DOHH2 (cell line): ENCODE measurements around the gene STARD3NL.
"Not testable (repeated sequence)": the region's sequence is repeated elsewhere in the genome, so short reads cannot be mapped to it uniquely, and the experiment has no call there.

Source experiments
- H3F3A ChIP-seq: fragments of 200-600 bp; sonication (generic), shearing (Covaris generic); 2 replicates; pipeline ENCODE4 v1.6.0; 2016; ENCODE audit warnings: antibody characterized with exemption, mild to moderate bottlenecking; ENCODE audit not compliant: control insufficient read depth, insufficient read depth
- H3K27ac ChIP-seq: fragments of 200-600 bp; sonication (generic); 2 replicates; pipeline ENCODE4 v1.5.1; 2014; ENCODE audit warnings: low read depth, mild to moderate bottlenecking, low read length, moderate library complexity
- H3K27me3 ChIP-seq: fragments of 200-600 bp; sonication (generic); 2 replicates; pipeline ENCODE4 v1.6.1; 2014; ENCODE audit warnings: mild to moderate bottlenecking, low read length, mixed read lengths; ENCODE audit not compliant: control insufficient read depth
- H3K36me3 ChIP-seq: fragments of 200-600 bp; sonication (generic); 2 replicates; pipeline ENCODE4 v1.6.1; 2014; ENCODE audit warnings: mild to moderate bottlenecking, low read length, moderate library complexity, mixed read lengths; ENCODE audit not compliant: control insufficient read depth
- H3K4me1 ChIP-seq: fragments of 200-600 bp; sonication (generic); 2 replicates; pipeline ENCODE4 v1.6.1; 2014; ENCODE audit warnings: mild to moderate bottlenecking, low read length, mixed read lengths; ENCODE audit not compliant: control insufficient read depth
- H3K4me2 ChIP-seq: fragments of 200-600 bp; sonication (generic); 2 replicates; pipeline ENCODE4 v1.6.0; 2014; ENCODE audit warnings: mild to moderate bottlenecking, low read length, moderate library complexity
- H3K4me3 ChIP-seq: fragments of 200-600 bp; sonication (generic); 2 replicates; pipeline ENCODE4 v1.5.1; 2014; ENCODE audit warnings: mild to moderate bottlenecking, low read length, mixed read lengths
- H3K79me2 ChIP-seq: fragments of 200-600 bp; sonication (generic); 2 replicates; pipeline ENCODE4 v1.6.1; 2014; ENCODE audit warnings: mild to moderate bottlenecking, low read length, mixed read lengths; ENCODE audit not compliant: control insufficient read depth
- H3K9me2 ChIP-seq: fragments of 200-600 bp; sonication (generic); replicated peaks from 2 replicates; pipeline ENCODE4 v1.6.1; 2014; ENCODE audit warnings: mild to moderate bottlenecking, low read length, mixed read lengths; ENCODE audit not compliant: control insufficient read depth
- H3K9me3 ChIP-seq: fragments of 200-600 bp; sonication (generic); 2 replicates; pipeline ENCODE4 v1.6.1; 2014; ENCODE audit warnings: antibody characterized with exemption, low read length, mixed read lengths; ENCODE audit not compliant: control insufficient read depth, insufficient read depth
- H4K20me1 ChIP-seq: fragments of 200-600 bp; sonication (generic); 2 replicates; pipeline ENCODE4 v1.6.0; 2014; ENCODE audit warnings: low read depth, mild to moderate bottlenecking, antibody characterized with exemption, low read length, moderate library complexity; ENCODE audit not compliant: control insufficient read depth, insufficient read depth
- CTCF ChIP-seq: fragments of 200-600 bp; sonication (generic); IDR thresholded peaks from one replicate; pipeline ENCODE4 v1.5.1; 2014; ENCODE audit warnings: antibody characterized with exemption, mild to moderate bottlenecking, low read depth, low read length; ENCODE audit not compliant: poor library complexity, severe bottlenecking
- EZH2phosphoT487 ChIP-seq: fragments of 200-600 bp; sonication (generic); IDR thresholded peaks from 2 replicates; pipeline ENCODE4 v1.6.1; 2017; ENCODE audit warnings: borderline replicate concordance, mild to moderate bottlenecking, antibody characterized with exemption, low read length, moderate library complexity, mixed read lengths

Gene STARD3NL

DNA sequence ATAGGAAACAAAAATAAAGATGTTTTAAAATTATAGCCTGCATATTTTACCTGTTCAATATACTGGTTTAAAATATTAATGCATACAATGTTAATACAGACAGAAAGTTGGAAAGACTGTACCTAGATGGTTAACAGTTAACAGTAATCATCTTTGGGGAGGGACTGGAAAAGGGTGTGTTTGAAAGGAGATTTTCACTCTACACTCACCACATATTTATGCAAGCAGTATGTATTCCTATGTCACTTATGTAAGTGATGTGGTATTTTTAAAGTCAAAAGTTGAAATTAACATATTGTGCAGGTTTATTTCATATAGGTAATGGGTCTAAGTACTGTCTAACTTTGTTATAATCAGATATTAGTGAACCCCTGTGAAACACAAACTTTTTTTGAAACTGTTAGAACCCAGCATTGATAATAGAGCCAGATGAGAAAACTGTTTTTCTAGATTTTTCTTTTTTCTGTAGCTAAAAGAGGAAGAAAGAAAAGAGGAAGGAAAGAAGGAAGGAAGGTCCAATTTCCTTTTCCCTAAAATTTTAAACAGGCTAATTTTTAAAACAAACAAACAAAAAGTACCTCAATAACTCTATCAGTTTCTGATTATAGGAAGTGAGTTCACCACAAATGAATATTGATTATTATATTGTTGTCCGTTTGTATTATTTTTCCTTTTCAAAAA, 9.0 kb upstream of the STARD3NL start:
- peaks cover 3% of the 10 kb centered on the region; the same call in 1 of the 2 replicates for H3K4me1 ChIP-seq
- H3K36me3 ChIP-seq, result no peaks in the 10 kb centered on the region
- no peaks in the 10 kb centered on the region for H3K9me2 ChIP-seq
- H3F3A ChIP-seq, result no peaks in the 10 kb centered on the region
- no peaks in the 10 kb centered on the region for H3K79me2 ChIP-seq
- H3K27me3 ChIP-seq, result peaks cover 51% of the 10 kb centered on the region
- no peak overlapping the region for H3K27ac ChIP-seq
- TF ChIP-seq CTCF (no peak), EZH2phosphoT487 (no peak)
- no peaks in the 10 kb centered on the region for H4K20me1 ChIP-seq
- no peak overlapping the region for H3K4me2 ChIP-seq
- H3K9me3 ChIP-seq, result no peaks in the 10 kb centered on the region
- no peak overlapping the region for H3K4me3 ChIP-seq

DNA sequence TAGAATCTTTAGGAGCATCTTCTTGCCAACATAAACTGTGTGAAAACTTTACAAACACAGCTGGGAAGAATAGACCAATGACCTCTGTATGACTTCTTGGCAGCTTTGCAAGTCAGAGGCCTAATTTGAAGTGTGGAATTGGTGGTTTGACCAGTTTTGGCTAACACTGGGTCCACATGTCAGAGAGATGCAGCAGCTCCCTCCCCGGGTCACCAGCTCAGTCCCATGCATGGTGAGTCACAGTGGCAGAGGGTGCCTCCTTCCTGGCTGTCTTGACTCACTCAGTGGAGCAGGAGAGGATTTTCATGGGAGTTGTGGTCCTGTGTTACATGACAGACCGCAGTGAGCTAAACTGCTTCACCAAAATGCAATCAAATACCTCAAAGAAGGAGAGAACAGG, 8.2 kb upstream of the STARD3NL start:
- Histone ChIP-seq H3K79me2 (no peaks in the 10 kb centered on the region), H3K36me3 (no peaks in the 10 kb centered on the region), H3K27me3 (peaks cover 52% of the 10 kb centered on the region), H3K9me3 (no peaks in the 10 kb centered on the region), H3K9me2 (no peaks in the 10 kb centered on the region), H3F3A (no peaks in the 10 kb centered on the region), H3K4me3 (no peak overlapping the region), H3K4me1 (peaks cover 3% of the 10 kb centered on the region; the same call in 1 of the 2 replicates), H3K4me2 (no peak overlapping the region), H3K27ac (no peak overlapping the region), H4K20me1 (no peaks in the 10 kb centered on the region)
- TF ChIP-seq EZH2phosphoT487, result no peak
- no peak for TF ChIP-seq CTCF

GRCh38 chr7:38171623-38172391, 6.2 kb upstream of the STARD3NL start:
- Histone ChIP-seq H3K4me3 (no peak overlapping the region), H3K9me2 (no peaks in the 10 kb centered on the region), H3K79me2 (no peaks in the 10 kb centered on the region), H3K36me3 (no peaks in the 10 kb centered on the region), H3K4me2 (no peak overlapping the region), H3K4me1 (peaks cover 3% of the 10 kb centered on the region; the same call in 1 of the 2 replicates), H3K9me3 (no peaks in the 10 kb centered on the region), H3F3A (no peaks in the 10 kb centered on the region), H3K27me3 (peaks cover 52% of the 10 kb centered on the region), H4K20me1 (no peaks in the 10 kb centered on the region), H3K27ac (no peak overlapping the region)
- TF ChIP-seq CTCF (no peak), EZH2phosphoT487 (0 out of 2 replicates have a peak, but pooled peaks have one; percentile 50)

GRCh38 chr7:38175547-38175946, 2.5 kb upstream of the STARD3NL start:
- H3K36me3 ChIP-seq, H3K4me2 ChIP-seq, H3K4me3 ChIP-seq, H3K9me3 ChIP-seq, H3F3A ChIP-seq, H3K27ac ChIP-seq, H3K9me2 ChIP-seq, H4K20me1 ChIP-seq: not testable (repeated sequence)
- peaks cover 27% of the 10 kb centered on the region for H3K4me1 ChIP-seq
- H3K79me2 ChIP-seq, result peaks cover 23% of the 10 kb centered on the region
- peaks cover 33% of the 10 kb centered on the region for H3K27me3 ChIP-seq
